Karpas-422 (cell line): ENCODE measurements around the gene ALPI. TPM values are rescaled to one million over a fixed set of nuclear protein-coding genes. Genes with fewer than 3 reads are reported as not detected.

Experiments
- DNase-seq: peaks from one replicate; pipeline ENCODE4 v3.0.0-alpha.2; 2015
- H2AFZ ChIP-seq: fragments of 200-600 bp; sonication (generic); 2 replicates; pipeline ENCODE4 v1.6.1; 2014; ENCODE audit warnings: antibody characterized with exemption, low read length, mixed read lengths
- H3K27ac ChIP-seq: fragments of 200-600 bp; sonication (generic); 2 replicates; pipeline ENCODE4 v1.5.1; 2014; ENCODE audit warnings: mild to moderate bottlenecking, low read length, moderate library complexity
- H3K27me3 ChIP-seq: fragments of 200-600 bp; sonication (generic); 2 replicates; pipeline ENCODE4 v1.6.1; 2014; ENCODE audit warnings: low read length, mixed read lengths
- H3K36me3 ChIP-seq: fragments of 200-600 bp; sonication (generic); 2 replicates; pipeline ENCODE4 v1.6.1; 2014; ENCODE audit warnings: low read length, mixed read lengths; ENCODE audit not compliant: insufficient read depth
- H3K4me1 ChIP-seq: fragments of 200-600 bp; sonication (generic); 2 replicates; pipeline ENCODE4 v1.6.1; 2014; ENCODE audit warnings: mild to moderate bottlenecking, low read length, mixed read lengths
- H3K4me2 ChIP-seq: fragments of 200-600 bp; sonication (generic); 2 replicates; pipeline ENCODE4 v1.6.1; 2014; ENCODE audit warnings: low read length, low read depth, mild to moderate bottlenecking; ENCODE audit not compliant: poor library complexity, severe bottlenecking
- H3K4me3 ChIP-seq: fragments of 200-600 bp; sonication (generic); 2 replicates; pipeline ENCODE4 v1.5.1; 2014; ENCODE audit warnings: mild to moderate bottlenecking, antibody characterized with exemption, low read length, mixed read lengths
- H3K79me2 ChIP-seq: fragments of 200-600 bp; sonication (generic); 2 replicates; pipeline ENCODE4 v1.6.1; 2014; ENCODE audit warnings: mild to moderate bottlenecking, low read length, mixed read lengths
- H3K9ac ChIP-seq: fragments of 200-600 bp; sonication (generic); 2 replicates; pipeline ENCODE4 v1.6.0; 2014; ENCODE audit warnings: low read length
- H3K9me2 ChIP-seq: fragments of 200-600 bp; sonication (generic), shearing (Covaris generic); replicated peaks from 2 replicates; pipeline ENCODE4 v1.6.0; 2014; ENCODE audit warnings: mild to moderate bottlenecking, low read length, moderate library complexity; ENCODE audit not compliant: insufficient read depth
- H3K9me3 ChIP-seq: fragments of 300-700, 200-600 bp; sonication (generic); 2 replicates; pipeline ENCODE4 v1.6.1; 2014; ENCODE audit warnings: low read length, mixed read lengths
- H4K20me1 ChIP-seq: fragments of 200-600 bp; sonication (generic); 2 replicates; pipeline ENCODE4 v1.6.1; 2014; ENCODE audit warnings: mild to moderate bottlenecking, antibody characterized with exemption, low read length, low read depth; ENCODE audit not compliant: insufficient read depth
- total RNA-seq: library from RNA; depleted of rRNA; stranded (reverse); fragments of >200 nt; shearing (Covaris generic); gene quantifications from 2 replicates; pipeline ENCODE4 v1.2.3, GENCODE V29; 2014; ENCODE audit warnings: low replicate concordance

Gene ALPI
- total RNA-seq, 1 experiment from 2014 or later, result not detected

- Histone ChIP-seq H3K9ac (no peak overlapping the region), H3K27me3 (no peaks in the 10 kb centered on the region), H3K4me3 (no peak overlapping the region), H3K9me3 (no peaks in the 10 kb centered on the region), H2AFZ (no peak overlapping the region), H3K4me1 (no peaks in the 10 kb centered on the region), H3K4me2 (no peak overlapping the region), H3K36me3 (no peaks in the 10 kb centered on the region), H3K27ac (no peak overlapping the region), H3K79me2 (no peaks in the 10 kb centered on the region), H3K9me2 (no peaks in the 10 kb centered on the region), H4K20me1 (no peaks in the 10 kb centered on the region)
- DNase-seq, result no peak
These were observed 2.2 kb downstream of the ALPI start for GRCh38 chr2:232458051-232458660.

GRCh38 chr2:232458661-232459418 lies 2.9 kb downstream of the ALPI start:
- no peak for DNase-seq
- H4K20me1 ChIP-seq, result no peaks in the 10 kb centered on the region

GRCh38 chr2:232459419-232460035 lies 3.6 kb downstream of the ALPI start:
- H2AFZ ChIP-seq, result no peak overlapping the region
- DNase-seq, result no peak
- H3K9me3 ChIP-seq, result no peaks in the 10 kb centered on the region

More at GRCh38 chr2:232458661-232459418, 2.9 kb downstream of the ALPI start:
- Histone ChIP-seq H3K4me3 (no peak overlapping the region), H3K79me2 (no peaks in the 10 kb centered on the region), H3K27ac (no peak overlapping the region), H2AFZ (no peak overlapping the region), H3K9me2 (no peaks in the 10 kb centered on the region), H3K4me2 (no peak overlapping the region), H3K4me1 (no peaks in the 10 kb centered on the region), H3K9ac (no peak overlapping the region), H3K27me3 (no peaks in the 10 kb centered on the region), H3K9me3 (no peaks in the 10 kb centered on the region), H3K36me3 (no peaks in the 10 kb centered on the region)

GRCh38 chr2:232460171-232460570 lies 4.2 kb downstream of the ALPI start:
- no peaks in the 10 kb centered on the region for H3K27me3 ChIP-seq
- no peaks in the 10 kb centered on the region for H3K36me3 ChIP-seq
- H3K27ac ChIP-seq, result no peak overlapping the region
- no peaks in the 10 kb centered on the region for H3K4me1 ChIP-seq
- no peak for DNase-seq
- H3K79me2 ChIP-seq, result no peaks in the 10 kb centered on the region
- H3K4me3 ChIP-seq, result no peak overlapping the region
- no peaks in the 10 kb centered on the region for H4K20me1 ChIP-seq
- no peak overlapping the region for H3K4me2 ChIP-seq
- H3K9me2 ChIP-seq, result no peaks in the 10 kb centered on the region
- no peaks in the 10 kb centered on the region for H3K9me3 ChIP-seq
- H2AFZ ChIP-seq, result no peak overlapping the region
- no peak overlapping the region for H3K9ac ChIP-seq

More at GRCh38 chr2:232459419-232460035, 3.6 kb downstream of the ALPI start:
- H3K4me2 ChIP-seq, result no peak overlapping the region
- no peaks in the 10 kb centered on the region for H3K79me2 ChIP-seq
- no peak overlapping the region for H3K27ac ChIP-seq
- no peaks in the 10 kb centered on the region for H3K9me2 ChIP-seq
- no peaks in the 10 kb centered on the region for H3K27me3 ChIP-seq
- H3K4me1 ChIP-seq, result no peaks in the 10 kb centered on the region
- no peak overlapping the region for H3K4me3 ChIP-seq
- H3K36me3 ChIP-seq, result no peaks in the 10 kb centered on the region
- no peaks in the 10 kb centered on the region for H4K20me1 ChIP-seq
- no peak overlapping the region for H3K9ac ChIP-seq

- Histone ChIP-seq H3K9me2 (no peaks in the 10 kb centered on the region), H3K4me2 (no peak overlapping the region), H2AFZ (no peak overlapping the region), H3K9me3 (no peaks in the 10 kb centered on the region), H3K36me3 (no peaks in the 10 kb centered on the region), H3K79me2 (no peaks in the 10 kb centered on the region), H3K27me3 (no peaks in the 10 kb centered on the region), H3K9ac (no peak overlapping the region), H3K4me3 (no peak overlapping the region), H3K27ac (no peak overlapping the region), H3K4me1 (peaks cover 5% of the 10 kb centered on the region), H4K20me1 (no peaks in the 10 kb centered on the region)
- no peak for DNase-seq
These were observed 8.0 kb downstream of the ALPI start for GRCh38 chr2:232463701-232464543.

GRCh38 chr2:232464544-232464885 lies 8.6 kb downstream of the ALPI start:
- H3K4me1 ChIP-seq, result peaks cover 5% of the 10 kb centered on the region
- no peak for DNase-seq
- H3K9ac ChIP-seq, result no peak overlapping the region
- no peak overlapping the region for H3K4me2 ChIP-seq
- H4K20me1 ChIP-seq, result no peaks in the 10 kb centered on the region
- no peak overlapping the region for H2AFZ ChIP-seq
- H3K9me2 ChIP-seq, result no peaks in the 10 kb centered on the region
- H3K27me3 ChIP-seq, result no peaks in the 10 kb centered on the region
- no peaks in the 10 kb centered on the region for H3K36me3 ChIP-seq
- H3K4me3 ChIP-seq, result no peak overlapping the region
- no peaks in the 10 kb centered on the region for H3K9me3 ChIP-seq
- H3K79me2 ChIP-seq, result no peaks in the 10 kb centered on the region
- H3K27ac ChIP-seq, result no peak overlapping the region

GRCh38 chr2:232465061-232465460 lies 9.1 kb downstream of the ALPI start:
- Histone ChIP-seq H3K4me1 (peaks cover 5% of the 10 kb centered on the region), H3K27me3 (no peaks in the 10 kb centered on the region), H4K20me1 (no peaks in the 10 kb centered on the region), H3K9ac (no peak overlapping the region), H3K9me3 (no peaks in the 10 kb centered on the region), H3K36me3 (no peaks in the 10 kb centered on the region), H3K27ac (no peak overlapping the region), H2AFZ (no peak overlapping the region), H3K4me3 (no peak overlapping the region), H3K79me2 (no peaks in the 10 kb centered on the region), H3K9me2 (no peaks in the 10 kb centered on the region), H3K4me2 (no peak overlapping the region)
- DNase-seq, result no peak

GRCh38 chr2:232466221-232466620 lies 10.3 kb downstream of the ALPI start:
- Histone ChIP-seq H3K4me3 (no peak overlapping the region), H2AFZ (no peak overlapping the region), H3K27ac (no peak overlapping the region), H3K9me2 (no peaks in the 10 kb centered on the region), H3K27me3 (no peaks in the 10 kb centered on the region), H3K9me3 (no peaks in the 10 kb centered on the region), H3K36me3 (no peaks in the 10 kb centered on the region), H4K20me1 (no peaks in the 10 kb centered on the region), H3K9ac (no peak overlapping the region), H3K79me2 (no peaks in the 10 kb centered on the region), H3K4me2 (no peak overlapping the region), H3K4me1 (peaks cover 5% of the 10 kb centered on the region)
- DNase-seq, result no peak
